ENCODE measurements around the gene PLA2G4A. TPM values are rescaled to one million over a fixed set of nuclear protein-coding genes. Genes with fewer than 3 reads are reported as not detected.

The PLA2G4A gene
- polyA plus RNA-seq, 1 donor (not counting 4 experiments of a cell fraction or from before 2014, with no cell fraction given), result 29.2 TPM

DNA sequence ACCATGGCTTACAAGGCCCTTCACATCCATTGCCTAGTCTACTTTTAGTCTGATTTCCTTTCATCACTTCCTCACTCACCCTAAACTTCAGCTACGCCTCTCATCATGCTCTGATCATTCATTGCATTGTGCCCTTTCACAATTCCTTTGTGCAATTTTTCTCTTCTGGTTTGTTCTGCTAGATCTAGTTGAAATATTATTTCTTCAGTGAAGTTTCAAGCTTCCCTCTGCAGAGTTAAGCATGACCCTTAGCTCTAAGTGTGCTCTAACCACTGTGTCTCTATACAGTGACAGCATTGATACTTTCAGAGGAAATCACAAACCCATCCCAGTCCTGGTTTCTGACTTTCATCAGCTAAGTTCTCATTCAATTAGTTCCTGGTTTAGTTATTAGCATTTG is 166.1 kb downstream of the PLA2G4A start:
- no peaks in the 10 kb centered on the region for H3K4me1 ChIP-seq (ENCODE audit: control insufficient read depth, extremely low read depth, insufficient read depth, low read length)
- dilution Hi-C loops (cut with MboI; ENCODE audit: extremely low pct_ligation_motif_present, low sequenced_read_pairs), result loop anchor here (25.0 kb wide), 1 partner anchor 383 kb away; no protein-coding TSS in a partner anchor
- no peak overlapping the region for H3K4me2 ChIP-seq (ENCODE audit: control insufficient read depth, extremely low read depth, insufficient read depth, low read depth, low read length)
- H2AFZ ChIP-seq (ENCODE audit: control insufficient read depth, low read length), result no peak overlapping the region
- H3K9me1 ChIP-seq (ENCODE audit: control insufficient read depth, extremely low read depth, insufficient read depth, low read length), result no peaks in the 10 kb centered on the region
- H3K27me3 ChIP-seq (ENCODE audit: control insufficient read depth, extremely low read depth, insufficient read depth, low read length), result no peaks in the 10 kb centered on the region
- DNase-seq (ENCODE audit: low read depth, low spot score), result no peak
- TF ChIP-seq, protein P1, sequence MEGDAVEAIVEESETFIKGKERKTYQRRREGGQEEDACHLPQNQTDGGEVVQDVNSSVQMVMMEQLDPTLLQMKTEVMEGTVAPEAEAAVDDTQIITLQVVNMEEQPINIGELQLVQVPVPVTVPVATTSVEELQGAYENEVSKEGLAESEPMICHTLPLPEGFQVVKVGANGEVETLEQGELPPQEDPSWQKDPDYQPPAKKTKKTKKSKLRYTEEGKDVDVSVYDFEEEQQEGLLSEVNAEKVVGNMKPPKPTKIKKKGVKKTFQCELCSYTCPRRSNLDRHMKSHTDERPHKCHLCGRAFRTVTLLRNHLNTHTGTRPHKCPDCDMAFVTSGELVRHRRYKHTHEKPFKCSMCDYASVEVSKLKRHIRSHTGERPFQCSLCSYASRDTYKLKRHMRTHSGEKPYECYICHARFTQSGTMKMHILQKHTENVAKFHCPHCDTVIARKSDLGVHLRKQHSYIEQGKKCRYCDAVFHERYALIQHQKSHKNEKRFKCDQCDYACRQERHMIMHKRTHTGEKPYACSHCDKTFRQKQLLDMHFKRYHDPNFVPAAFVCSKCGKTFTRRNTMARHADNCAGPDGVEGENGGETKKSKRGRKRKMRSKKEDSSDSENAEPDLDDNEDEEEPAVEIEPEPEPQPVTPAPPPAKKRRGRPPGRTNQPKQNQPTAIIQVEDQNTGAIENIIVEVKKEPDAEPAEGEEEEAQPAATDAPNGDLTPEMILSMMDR (optimal IDR thresholded peaks at IDR 0.05 in 1 of 3, IDR thresholded peaks at IDR 0.05 in 1 of 3, conservative IDR thresholded peaks at IDR 0.05 in 1 of 3; ENCODE audit: extremely low read depth in 1 of 3, insufficient read depth in 2 of 3, low read length in 3 of 3), result no peak
- TF ChIP-seq EZH2 (IDR thresholded peaks at IDR 0.05; ENCODE audit: low read length), result no peak
- H3K9ac ChIP-seq (ENCODE audit: control insufficient read depth, extremely low read depth, insufficient read depth, low read length), result no peak overlapping the region
- H3K4me3 ChIP-seq (ENCODE audit: control insufficient read depth in 2 of 3, extremely low read depth in 1 of 3, insufficient read depth in 2 of 3, low read depth in 1 of 3, low read length in 3 of 3), result no peak overlapping the region
- no peaks in the 10 kb centered on the region for H3K36me3 ChIP-seq (ENCODE audit: control insufficient read depth in 2 of 2, extremely low read depth in 1 of 2, insufficient read depth in 2 of 2, low read length in 2 of 2)
- no peak for FAIRE-seq
- no peak overlapping the region for H3K27ac ChIP-seq (ENCODE audit: control insufficient read depth, insufficient read depth, low read length)
- H4K20me1 ChIP-seq (ENCODE audit: control insufficient read depth, extremely low read depth, insufficient read depth, low read length), result no peaks in the 10 kb centered on the region
- no peaks in the 10 kb centered on the region for H3K79me2 ChIP-seq (ENCODE audit: control insufficient read depth, insufficient read depth, low read length)
- H3K9me3 ChIP-seq (ENCODE audit: control insufficient read depth, low read depth, low read length), result no peaks in the 10 kb centered on the region

DNA sequence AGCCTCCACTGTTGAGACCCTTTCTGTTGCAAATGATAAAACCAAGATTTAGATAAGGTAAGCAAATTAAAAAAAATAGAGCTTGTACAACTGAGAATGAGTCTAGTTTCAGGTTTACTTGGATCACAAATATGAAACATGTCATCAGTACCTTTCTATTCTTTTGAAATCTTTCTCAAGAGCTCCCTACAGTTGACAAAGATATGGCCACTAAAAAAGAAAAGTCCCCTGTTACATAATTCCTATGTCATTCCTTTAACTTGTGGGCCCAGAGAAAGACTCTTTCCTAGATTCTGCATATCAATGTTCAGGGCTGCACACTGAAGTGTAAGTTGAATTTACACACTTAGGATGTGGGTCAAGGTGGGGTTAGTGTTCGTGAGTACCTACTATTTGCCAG is 168.1 kb downstream of the PLA2G4A start:
- FAIRE-seq (no peak), DNase-seq (ENCODE audit: low read depth, low spot score) (no peak)
- Histone ChIP-seq H3K9me3 (ENCODE audit: control insufficient read depth, low read depth, low read length) (no peaks in the 10 kb centered on the region), H3K4me1 (ENCODE audit: control insufficient read depth, extremely low read depth, insufficient read depth, low read length) (peaks cover 10% of the 10 kb centered on the region), H3K36me3 (ENCODE audit: control insufficient read depth in 2 of 2, extremely low read depth in 1 of 2, insufficient read depth in 2 of 2, low read length in 2 of 2) (no peaks in the 10 kb centered on the region), H3K9me1 (ENCODE audit: control insufficient read depth, extremely low read depth, insufficient read depth, low read length) (no peaks in the 10 kb centered on the region), H3K27ac (ENCODE audit: control insufficient read depth, insufficient read depth, low read length) (no peak overlapping the region), H2AFZ (ENCODE audit: control insufficient read depth, low read length) (no peak overlapping the region), H3K27me3 (ENCODE audit: control insufficient read depth, extremely low read depth, insufficient read depth, low read length) (no peaks in the 10 kb centered on the region), H4K20me1 (ENCODE audit: control insufficient read depth, extremely low read depth, insufficient read depth, low read length) (no peaks in the 10 kb centered on the region), H3K4me2 (ENCODE audit: control insufficient read depth, extremely low read depth, insufficient read depth, low read depth, low read length) (no peak overlapping the region), H3K9ac (ENCODE audit: control insufficient read depth, extremely low read depth, insufficient read depth, low read length) (no peak overlapping the region), H3K79me2 (ENCODE audit: control insufficient read depth, insufficient read depth, low read length) (no peaks in the 10 kb centered on the region), H3K4me3 (ENCODE audit: control insufficient read depth in 2 of 3, extremely low read depth in 1 of 3, insufficient read depth in 2 of 3, low read depth in 1 of 3, low read length in 3 of 3) (no peak overlapping the region)
- TF ChIP-seq, protein P1 (optimal IDR thresholded peaks at IDR 0.05 in 1 of 3, IDR thresholded peaks at IDR 0.05 in 1 of 3, conservative IDR thresholded peaks at IDR 0.05 in 1 of 3; ENCODE audit: extremely low read depth in 1 of 3, insufficient read depth in 2 of 3, low read length in 3 of 3), result no peak
- no peak for TF ChIP-seq EZH2 (IDR thresholded peaks at IDR 0.05; ENCODE audit: low read length)
- dilution Hi-C loops (cut with MboI; ENCODE audit: extremely low pct_ligation_motif_present, low sequenced_read_pairs), result loop anchor here (25.0 kb wide), 1 partner anchor 385 kb away; no protein-coding TSS in a partner anchor

All from keratinocyte (primary cell).